ENCODE measurements around the gene PLCD3. TPM values are rescaled to one million over a fixed set of nuclear protein-coding genes. Genes with fewer than 3 reads are reported as not detected.

Gene PLCD3
- total and polyA plus RNA-seq, 2 of the 13 experiments (the other 11 are each of a cell fraction or from before 2014, with no cell fraction given) = 11.3 to 39.1 TPM

- TF ChIP-seq DMTF1 (CRISPR knock-in tag; IDR thresholded peaks at IDR 0.05) = no peak
- no peak for TF ChIP-seq POGZ (CRISPR knock-in tag; IDR thresholded peaks at IDR 0.05)
- TF ChIP-seq CHD2 (IDR thresholded peaks at IDR 0.05; ENCODE audit: low read depth, low read length) = no peak
- 0 out of 2 replicates have a peak, but pooled peaks have one; percentile 15 for TF ChIP-seq LCORL (IDR thresholded peaks at IDR 0.05)
- no peak for TF ChIP-seq LCORL (CRISPR knock-in tag; IDR thresholded peaks at IDR 0.05)
- TF ChIP-seq CBX2 (IDR thresholded peaks at IDR 0.05; ENCODE audit: low read depth, low read length) = no peak
- TF ChIP-seq CBX2 (CRISPR knock-in tag; IDR thresholded peaks at IDR 0.05; ENCODE audit: low read depth) = no peak
Measured at GRCh38 chr17:45086865-45087503, 45.3 kb downstream of the PLCD3 start (continued).

GRCh38 chr17:45086391-45086790 is 45.9 kb downstream of the PLCD3 start:
- CTCF ChIA-PET (ENCODE audit: low intra/inter-chr PET ratio, low total read pairs) = no interaction called here
- no peak for FAIRE-seq
- in situ Hi-C loops (cut with HindIII; ENCODE audit: extremely low pct_ligation_motif_present, low pct_unique_long_range_greater_than_20kb) = no loop called here
- TF ChIP-seq PHF21A (CRISPR knock-in tag; IDR thresholded peaks at IDR 0.05) (no peak), ISL2 (CRISPR knock-in tag; IDR thresholded peaks at IDR 0.05) (no peak), RERE (CRISPR knock-in tag; IDR thresholded peaks at IDR 0.05; ENCODE audit: low read depth) (no peak)

More at GRCh38 chr17:45086391-45086790, 45.9 kb downstream of the PLCD3 start:
- Histone ChIP-seq H3K27me3 (ENCODE audit: control insufficient read depth in 1 of 2, insufficient read depth in 2 of 2, low read length in 2 of 2) (no peaks in the 10 kb centered on the region), H3K4me1 (ENCODE audit: insufficient read depth, low read length) (peaks cover 18% of the 10 kb centered on the region), H3K27ac (ENCODE audit: extremely low read length, insufficient read depth, low read length) (peak overlapping the region; percentile 19), H3K79me2 (ENCODE audit: insufficient read depth, low read length) (no peaks in the 10 kb centered on the region), H3K4me2 (ENCODE audit: low read depth, low read length) (no peak overlapping the region), H2AFZ (ENCODE audit: low read length) (no peak overlapping the region), H3K36me3 (replicated peaks in 1 of 2; ENCODE audit: control insufficient read depth in 1 of 2, insufficient read depth in 2 of 2, low read length in 2 of 2) (peaks cover 43 to 83% of the 10 kb centered on the region in 2 experiments), H3K9ac (ENCODE audit: insufficient read depth, low read depth, low read length) (no peak overlapping the region), H3K4me3 (replicated peaks in 1 of 3; ENCODE audit: insufficient read depth in 1 of 3, low read depth in 2 of 3, low read length in 3 of 3) (no peak overlapping the region), H4K20me1 (ENCODE audit: insufficient read depth, low read length) (no peaks in the 10 kb centered on the region), H3K9me3 (ENCODE audit: low read length) (no peaks in the 10 kb centered on the region)
- 95% methylated on average over 4 of the region's 4 CpGs for WGBS (ENCODE audit: low lambda C conversion rate)
- ATAC-seq (no peak), DNase-seq (ENCODE audit: low spot score) (no peak)
- intact Hi-C loops (cut with micrococcal nuclease; ENCODE audit: unreplicated experiment) = no loop called here
- POLR2A ChIA-PET = interaction anchor here (0.6 kb wide), 1 partner anchor 14 kb away, joined by 3 read pairs; no protein-coding TSS in a partner anchor
- BruUV-seq (replicated peaks) = no TSS peak
